Stimulated activated CD8-positive, alpha-beta memory T cell treated with anti-CD3 and anti-CD28 coated beads, Interleukin-4, amount 100 ng/mL, for 1 hour (primary cell): ENCODE results near the gene PAK4.
"Not testable (repeated sequence)": the region's sequence is repeated elsewhere in the genome, so short reads cannot be mapped to it uniquely, and the experiment has no call there.

Source experiments
- DNase-seq, 2 donors: peaks; one replicate each; pipeline ENCODE4 v3.0.0-alpha.2; 2020; ENCODE audit warnings: low read depth in 2 of 2, low spot score in 1 of 2

Gene PAK4

DNA sequence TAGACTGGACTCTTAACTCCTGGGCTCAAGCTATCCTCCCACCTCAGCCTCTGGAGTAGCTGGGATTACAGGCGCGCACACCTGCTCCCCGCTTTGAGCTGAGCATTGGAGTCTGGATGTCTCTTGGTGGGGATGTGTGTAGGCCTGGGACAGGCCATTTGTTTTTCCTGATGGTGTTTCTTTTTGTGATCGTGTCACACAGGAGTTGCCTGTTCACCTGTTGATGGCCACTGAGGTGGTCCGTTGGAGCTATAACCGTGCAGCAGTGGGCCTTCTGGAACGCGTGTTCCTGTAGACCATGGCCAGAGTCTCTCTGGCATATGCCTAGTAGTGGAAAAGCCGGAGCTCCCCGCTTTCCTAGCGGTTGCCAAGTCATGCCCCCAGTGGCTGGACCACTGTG lies 3.5 kb downstream of the PAK4 start:
- DNase-seq: no peak

DNA sequence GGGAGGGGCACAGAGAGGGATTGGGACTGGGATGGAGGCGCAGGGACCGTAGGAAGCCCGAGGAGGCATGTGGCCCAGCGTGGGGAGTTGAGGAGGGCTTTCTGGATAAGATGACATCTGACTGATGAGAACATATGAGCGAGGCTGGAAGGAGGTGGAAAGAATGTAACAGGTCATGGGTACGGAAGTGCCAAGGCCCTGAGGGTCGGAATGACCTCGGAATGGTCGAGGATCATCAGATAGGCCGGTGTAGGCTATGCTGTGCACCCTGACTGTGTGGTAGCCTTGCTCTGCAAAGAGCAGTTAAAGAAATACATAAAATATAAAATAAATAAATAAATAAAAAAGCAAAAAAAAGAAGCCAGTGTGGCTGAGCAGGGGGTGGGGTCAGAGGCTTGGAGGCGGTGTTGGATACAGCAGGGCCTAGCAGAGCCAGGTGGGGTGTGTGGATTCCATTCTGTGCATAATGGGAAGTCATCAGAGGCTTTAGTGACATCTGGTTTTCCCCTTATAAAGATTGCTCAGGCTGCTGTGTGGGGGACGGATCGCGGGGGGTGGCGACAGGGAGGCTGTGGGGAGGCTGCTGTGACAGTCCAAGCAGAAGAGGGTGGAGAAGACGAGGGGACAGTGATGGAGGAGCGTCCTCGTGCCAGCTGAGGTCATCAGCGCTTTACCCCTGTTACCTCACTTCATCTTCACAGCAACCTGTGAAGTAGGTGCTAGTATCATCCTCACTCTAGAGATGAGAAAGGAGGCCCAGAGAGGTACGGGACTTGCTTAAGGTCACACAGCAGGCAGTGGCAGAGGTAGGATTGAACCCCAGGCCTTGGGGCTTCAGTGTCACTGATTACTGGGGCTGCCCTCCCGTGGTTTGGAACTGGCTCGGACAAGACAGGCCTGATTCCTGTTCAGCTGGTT lies 5.0 kb downstream of the PAK4 start:
- no peak for DNase-seq

DNA sequence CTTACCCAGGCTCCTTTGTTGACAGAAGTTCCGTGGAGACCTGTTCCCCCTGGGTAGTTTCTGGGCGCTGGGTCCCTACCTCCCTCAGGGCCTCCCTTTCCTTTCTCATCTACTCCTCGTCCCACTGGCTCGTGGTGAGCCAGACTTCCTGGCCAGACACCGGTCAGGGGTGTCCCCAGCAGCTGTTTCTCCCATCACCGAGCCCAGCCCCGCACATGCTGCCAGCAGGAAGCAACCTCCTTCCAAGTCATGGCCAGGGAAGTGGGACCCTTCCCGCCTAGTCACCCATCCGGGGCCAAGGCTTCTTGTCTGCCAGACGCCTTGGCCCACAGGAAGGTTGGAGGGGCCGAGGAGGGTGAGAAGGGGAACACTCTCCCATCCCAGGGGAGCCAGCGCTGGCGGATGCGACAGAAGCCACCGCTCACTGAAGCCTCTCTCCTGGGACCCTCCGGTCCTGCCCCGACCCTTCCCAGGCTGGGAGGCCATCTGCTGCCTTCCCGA lies 5.7 kb downstream of the PAK4 start:
- DNase-seq: no peak

DNA sequence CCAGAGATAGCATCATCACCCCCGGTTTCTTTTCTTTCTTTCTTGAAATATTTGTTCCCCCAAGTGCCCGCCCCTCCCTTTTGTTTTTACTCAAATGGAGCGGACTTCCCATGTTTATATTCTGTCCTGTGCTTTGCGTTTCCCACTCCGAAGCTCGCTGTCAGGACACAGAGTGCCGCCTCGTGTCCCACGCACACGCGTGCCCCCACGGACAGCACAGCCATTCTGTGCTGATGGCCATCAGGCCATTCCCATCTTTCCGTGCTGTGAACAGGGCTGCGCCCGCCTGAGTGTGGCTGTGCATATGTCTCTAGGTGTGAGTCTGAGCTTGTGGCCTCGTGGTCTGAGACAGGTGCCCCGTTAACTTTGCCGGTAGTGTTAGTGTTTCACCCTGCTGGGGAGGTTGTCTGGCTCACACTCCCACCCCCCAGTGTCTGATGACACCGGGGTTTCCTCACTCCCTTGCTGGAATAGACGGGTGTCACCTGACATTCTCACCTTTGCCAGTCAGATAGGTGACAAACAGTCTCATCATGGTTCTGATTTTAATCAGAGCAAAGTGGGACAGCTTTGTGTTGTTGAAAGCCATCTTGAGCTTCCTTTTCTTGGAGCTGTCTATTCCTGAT lies 6.9 kb downstream of the PAK4 start:
- no peak for DNase-seq

DNA sequence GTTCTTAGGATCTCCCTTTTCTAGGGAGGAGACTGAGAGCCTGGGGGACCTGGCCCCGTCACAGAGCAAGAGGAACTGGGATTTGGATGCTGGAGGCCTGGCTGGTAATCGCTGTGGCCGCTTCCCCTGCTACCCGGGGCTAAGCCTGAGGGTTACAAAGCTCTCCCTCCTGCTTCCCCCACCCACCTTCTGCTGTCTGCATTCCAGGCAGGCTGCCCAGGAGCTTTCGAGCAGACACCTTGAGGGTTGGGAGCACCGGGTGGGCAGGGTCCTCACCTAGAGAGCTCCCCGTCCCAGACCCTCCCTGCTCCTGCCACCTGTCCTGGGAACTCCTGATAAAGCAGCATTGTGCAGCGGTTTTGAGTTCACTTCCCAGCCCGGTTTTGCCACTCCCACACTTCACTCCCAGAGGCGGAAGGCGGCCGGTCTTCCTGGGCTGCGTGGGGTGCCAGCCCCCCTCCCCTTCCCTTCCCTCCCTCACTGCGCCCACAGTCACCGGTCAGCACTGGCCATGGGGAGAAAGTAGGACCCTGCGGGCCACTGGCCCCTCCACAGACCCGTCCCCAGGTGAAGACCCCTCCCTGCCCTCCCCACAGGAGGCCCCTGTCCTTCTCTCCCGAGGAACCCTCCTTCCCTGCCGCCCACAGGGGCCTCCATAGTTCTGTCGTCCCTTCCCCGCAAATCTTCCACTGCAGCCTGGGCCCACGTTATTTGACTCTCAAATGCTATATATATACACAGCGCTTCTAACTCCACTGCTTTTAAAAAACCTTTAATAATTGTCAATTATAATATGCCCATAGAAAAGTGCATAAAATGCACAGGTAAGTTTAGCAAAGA lies 8.1 kb downstream of the PAK4 start:
- no peak for DNase-seq

DNA sequence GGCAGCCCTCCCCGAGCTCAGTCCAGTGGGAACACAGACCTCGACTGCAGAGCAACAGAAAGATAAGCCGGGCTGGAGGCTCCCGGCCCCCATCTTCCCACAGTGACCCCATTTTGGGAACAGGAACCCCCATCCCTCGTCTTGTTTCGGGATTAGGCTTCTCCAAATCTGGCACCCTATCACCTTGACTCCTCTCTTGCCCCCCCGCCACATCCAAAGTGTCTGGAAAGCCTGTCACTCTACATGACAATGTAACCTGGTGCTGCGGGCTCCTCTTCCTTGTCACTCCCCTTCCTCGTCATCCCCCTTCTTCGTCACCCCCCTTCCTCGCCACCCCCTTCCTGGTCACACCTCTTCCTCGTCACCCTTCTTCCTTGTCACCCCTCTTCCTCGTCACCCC lies 10.1 kb downstream of the PAK4 start:
- no peak for DNase-seq

DNA sequence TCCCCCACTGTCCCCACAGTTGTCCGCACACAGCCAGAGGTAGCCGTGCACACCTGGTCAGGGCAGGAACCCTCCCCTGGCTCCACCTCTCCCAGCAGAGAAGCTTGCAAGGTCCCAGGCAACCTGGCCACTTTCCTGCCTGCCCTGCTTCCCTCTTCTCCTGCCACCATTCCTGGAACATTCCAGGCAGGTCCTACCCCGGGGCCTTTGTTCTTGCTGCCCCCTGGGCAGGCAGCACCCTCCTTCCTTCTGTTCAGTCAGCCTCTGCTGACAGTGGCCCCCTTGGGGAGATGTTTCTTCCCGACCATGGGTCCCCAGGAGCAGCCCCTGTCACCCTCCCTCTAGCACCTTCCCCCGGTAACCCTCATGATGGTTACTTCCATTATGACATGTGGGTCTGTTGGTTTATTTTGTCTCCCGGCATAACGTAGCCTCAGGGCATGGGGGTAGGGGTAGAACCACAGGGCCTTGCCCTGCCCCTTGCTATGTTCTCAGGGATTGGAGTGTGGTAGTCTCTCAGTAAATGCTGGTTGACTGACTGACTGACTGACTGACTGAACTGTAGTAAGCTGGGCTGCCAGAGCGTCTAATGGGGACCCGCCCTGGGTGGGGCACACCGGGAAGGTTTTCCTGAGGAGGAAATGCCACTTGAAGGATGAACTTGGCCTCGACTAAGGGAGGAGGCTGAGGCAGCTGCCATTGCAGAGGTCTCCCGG lies 10.8 kb downstream of the PAK4 start:
- DNase-seq: no peak

DNA sequence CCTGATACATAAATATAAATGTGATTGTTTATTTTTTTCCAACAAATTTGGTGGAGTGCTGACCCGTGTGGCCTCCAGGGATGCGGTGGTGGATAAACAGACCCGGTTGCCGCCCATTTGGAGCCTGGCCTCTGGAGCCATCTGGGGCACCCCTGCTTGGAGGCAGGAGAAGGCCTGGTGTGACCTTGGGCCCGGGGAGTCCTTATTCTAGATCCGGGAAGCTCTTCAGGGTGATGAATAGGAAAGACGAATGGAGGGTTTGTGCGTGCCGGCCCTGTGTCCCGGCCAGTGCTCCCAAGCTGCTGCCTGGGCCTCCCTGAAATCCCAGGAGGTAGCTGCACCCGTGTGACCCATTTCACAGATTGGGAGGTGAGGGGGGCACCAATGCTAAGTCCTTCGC lies 11.5 kb downstream of the PAK4 start:
- no peak for DNase-seq

DNA sequence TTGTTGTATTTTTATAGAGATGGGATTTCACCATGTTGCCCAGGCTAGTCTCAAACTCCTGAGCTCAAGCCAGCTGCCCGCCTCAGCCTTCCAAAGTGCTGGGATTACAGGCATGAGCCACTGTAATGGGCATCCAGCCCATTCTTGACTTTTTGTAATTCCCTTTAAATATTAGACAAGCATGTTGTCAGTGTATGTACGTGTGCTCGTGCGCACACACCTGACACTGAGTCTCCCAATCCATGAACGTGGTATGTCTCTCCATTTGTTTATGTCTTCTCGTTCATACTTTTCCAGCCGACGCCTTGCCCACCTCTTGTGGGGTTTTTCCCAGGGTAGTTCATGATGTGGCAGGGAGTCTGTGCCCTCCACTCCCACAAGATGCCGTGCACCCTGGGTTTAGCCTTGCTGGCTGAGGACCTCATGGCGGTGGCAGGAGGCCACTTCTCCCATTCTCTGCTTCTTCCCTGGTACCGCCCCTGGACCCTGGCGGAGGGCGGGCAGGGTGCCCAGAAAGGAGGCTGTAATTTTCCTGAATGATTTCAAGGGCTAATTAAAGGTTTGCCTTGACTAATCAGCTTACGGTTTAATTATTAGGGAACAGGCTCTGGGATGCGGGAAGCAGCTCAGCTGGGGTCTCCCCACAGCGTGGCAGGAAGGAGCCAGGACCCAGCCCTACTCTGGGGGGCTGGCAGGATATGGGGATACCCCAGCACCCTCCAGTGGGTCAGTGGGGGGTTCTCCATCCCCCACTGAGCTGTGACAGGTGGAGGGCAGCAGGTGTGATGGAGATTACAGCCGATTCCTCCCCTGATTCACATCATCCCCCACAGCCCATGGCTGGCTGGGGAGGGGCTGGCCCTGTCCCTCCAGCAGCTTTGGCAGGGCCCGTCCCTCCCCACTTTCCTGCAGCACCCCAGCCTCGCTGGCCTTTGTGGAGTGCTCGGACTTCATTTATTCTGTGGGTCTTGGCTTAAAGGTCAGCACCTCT lies 12.9 kb downstream of the PAK4 start:
- DNase-seq: no peak

DNA sequence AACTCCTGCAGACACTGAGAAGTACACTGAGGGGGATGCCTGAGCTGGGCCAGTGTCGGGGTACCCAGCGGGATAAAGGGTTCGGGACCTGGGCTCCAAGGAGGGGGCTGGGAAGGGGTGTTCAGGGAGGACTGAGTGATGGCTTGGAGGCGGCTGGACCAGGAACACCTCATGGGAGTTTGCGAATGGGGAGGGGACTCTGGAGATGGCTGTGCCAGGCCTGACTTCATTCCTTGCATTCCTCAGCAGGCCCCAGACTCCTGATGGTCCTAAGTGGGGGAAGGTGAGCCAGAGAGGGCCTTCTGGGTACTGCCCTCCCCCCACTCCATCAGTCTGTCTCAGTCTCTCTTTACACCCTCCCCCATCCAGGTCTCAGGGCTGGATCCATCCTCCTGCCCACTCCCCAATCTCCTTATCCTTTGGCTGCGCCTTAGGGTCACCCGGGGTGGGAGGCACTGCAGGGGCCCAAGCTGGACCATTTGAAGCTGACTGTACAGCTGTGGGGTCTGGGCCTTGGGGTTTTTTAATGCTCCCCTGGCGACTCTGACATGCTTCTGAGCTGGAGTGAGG lies 13.8 kb downstream of the PAK4 start:
- no peak for DNase-seq

DNA sequence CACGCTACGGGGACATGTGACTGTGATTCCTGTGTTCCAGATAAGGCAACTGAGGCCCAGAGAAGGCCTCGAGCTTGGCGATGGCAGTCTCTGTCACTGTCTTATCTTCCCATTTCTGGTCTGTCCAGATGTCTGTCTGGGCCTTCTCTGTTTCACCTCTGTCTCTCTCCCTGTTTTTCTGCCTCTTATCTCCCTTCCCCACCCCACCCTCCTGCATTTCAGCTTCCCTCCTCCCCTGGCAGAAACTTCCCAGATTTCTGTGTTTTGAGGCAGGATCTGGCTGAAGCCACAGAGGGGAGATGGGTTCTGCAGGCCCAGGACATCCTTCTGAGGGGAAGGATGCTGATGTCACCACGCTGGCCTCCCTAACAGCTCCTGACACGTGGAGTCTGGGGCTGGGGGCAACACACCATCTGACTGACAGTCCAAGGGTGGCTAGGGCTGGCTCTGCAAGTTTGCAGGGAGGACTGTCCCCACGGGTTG lies 14.4 kb downstream of the PAK4 start:
- no peak for DNase-seq

DNA sequence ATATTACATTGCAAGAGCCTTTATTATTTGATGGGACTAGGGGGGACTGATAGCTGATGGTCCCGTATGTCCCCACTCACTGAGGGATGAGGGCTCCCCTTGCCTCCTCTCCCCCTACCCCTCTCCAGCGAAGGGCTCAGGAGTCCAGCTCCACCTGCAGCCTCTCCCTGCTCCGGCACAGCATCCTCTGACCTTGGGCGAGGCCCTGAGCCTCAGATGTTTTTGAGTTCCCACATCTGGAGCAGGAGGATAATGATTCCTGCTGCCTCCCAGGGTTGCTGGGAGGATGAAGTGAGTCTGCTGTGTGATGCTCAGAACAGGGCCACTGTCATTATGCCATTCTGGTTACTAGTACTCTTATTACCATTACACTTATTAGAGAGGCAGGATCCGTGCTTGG lies 15.0 kb downstream of the PAK4 start:
- DNase-seq: no peak

DNA sequence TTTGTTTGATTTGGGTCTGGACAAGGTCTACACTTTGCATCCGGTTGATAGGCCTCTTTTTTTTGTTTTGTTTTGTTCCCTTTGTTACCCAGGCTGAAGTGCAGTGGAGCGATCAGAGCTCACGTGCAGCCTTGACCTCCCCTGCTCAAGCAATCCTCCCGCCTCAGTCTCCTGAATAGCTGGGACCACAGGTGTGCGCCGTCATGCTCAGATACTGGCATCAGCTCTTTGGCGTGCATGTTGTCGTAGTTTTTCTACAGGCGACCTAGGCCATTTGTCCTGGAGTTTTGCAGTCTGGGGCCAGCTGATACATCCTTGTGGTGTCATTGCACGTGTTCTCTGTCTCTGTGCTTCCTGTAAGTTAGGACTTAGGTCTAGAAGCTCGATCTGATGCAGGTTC lies 16.3 kb downstream of the PAK4 start:
- DNase-seq: no peak

DNA sequence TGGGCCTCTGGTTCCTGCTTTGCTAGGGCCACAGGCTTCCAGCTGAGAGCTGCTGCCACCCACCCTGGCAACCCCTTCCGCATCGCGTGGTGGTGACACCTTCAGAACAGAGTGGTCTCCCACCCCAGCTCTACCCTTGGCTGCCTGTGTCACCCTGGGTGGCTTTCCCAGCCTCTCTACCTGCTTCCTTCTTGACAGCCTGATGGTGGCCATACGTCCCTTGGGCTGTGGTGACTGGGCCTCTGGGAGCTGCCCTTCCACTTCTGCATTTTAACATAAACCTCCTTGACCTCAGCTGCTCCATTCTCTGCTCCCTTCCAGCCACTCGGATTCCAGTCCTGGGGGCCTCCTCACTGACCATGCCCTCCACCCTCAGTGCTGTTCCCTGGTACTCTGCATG lies 17.0 kb downstream of the PAK4 start:
- DNase-seq: no peak

DNA sequence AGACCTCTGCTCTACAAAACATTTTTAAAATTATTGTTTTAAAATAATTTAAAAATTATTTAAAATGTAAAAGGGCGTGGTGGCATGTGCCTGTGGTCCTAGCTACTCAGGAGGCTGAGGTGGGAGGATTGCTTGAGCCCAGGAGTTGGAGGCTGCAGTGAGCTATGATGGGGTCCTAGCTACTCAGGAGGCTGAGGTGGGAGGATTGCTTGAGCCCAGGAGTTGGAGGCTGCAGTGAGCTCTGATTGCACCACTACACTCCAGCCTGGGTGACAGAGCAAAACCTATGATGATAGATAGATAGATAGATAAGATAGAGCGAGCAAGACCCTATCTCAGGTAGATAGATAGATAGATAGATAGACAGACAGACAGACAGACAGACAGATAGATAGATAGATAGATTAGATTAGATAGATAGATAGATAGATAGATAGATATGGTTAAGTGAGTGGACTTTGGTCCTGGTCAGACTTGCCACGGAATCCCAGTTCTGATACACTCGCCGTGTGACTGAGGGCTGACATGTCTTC lies 18.2 kb downstream of the PAK4 start:
- DNase-seq: not testable (repeated sequence)

DNA sequence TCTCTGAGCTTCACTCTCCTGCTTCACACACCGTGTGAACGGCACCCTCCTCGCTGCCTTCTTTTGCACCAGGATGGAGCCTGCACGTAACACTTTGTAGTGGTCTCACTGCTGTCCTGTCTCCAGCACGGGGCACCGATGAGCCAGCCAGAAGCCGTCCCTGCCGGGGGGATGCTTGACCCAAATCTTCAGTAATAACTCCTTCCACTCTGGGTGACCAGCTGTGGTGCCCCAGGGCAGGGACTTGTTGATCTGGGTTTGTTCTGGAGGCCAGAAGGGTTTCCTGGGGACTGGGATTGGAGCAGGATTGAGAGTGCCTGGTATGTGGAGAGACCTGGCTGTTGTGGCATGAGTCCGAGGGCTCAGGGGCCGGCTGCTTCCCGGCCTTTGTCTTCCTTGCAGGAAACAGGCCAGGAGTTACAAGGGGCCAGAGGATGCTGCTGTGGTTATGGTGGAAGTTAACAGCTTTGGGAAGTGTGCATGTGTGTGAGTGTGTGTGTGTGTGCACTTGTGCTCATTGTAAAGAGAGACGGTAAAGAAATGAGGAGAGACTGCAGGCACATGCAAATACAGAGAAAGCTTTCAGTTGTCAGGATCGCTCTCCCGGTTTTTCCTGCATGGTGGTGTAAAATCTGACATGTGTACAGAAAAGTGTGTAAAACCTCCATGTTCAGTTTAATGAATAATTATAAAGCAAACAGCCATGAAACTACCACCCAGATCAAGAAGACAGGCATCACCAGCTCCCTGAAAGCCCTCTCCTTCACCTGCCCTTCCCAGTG lies 18.9 kb downstream of the PAK4 start:
- DNase-seq: no peak

DNA sequence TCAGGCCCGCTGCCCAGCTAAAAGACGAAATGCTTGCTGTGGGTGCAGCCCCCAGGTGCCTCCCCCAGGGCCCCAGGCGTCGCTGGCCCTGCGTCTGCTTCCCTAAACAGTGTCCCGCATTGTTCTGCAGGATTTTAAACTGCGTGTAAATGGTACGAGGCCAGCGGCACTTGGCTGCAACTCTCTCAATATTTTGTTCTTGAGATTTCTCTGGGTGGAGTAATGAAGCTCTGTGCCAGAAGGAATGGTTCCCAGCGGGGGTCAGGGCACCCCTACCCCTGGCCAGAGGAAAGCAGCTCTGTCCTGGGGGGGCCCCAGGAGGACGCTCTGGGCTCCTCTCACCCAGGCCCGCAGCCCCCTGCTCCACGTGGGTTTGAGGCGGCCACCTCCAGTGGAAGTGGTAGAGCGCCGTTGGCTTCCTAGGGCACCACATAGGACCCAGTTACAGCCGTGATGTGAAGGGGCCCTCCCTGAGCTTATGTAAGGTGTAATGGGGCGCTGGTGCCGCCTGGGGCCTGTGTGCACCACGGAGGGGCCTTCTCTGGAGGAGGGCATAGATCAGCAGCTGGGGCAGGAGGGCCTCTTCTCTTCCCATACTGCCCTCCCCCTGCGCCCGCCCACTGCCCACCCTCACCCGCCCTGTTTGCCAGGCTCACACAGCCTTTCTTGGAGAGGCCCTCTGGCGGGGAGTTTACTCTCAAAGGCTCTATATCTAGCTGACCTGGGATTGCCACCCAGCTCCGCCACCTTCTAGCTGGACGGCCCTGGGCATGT lies 19.8 kb downstream of the PAK4 start:
- DNase-seq: no peak

DNA sequence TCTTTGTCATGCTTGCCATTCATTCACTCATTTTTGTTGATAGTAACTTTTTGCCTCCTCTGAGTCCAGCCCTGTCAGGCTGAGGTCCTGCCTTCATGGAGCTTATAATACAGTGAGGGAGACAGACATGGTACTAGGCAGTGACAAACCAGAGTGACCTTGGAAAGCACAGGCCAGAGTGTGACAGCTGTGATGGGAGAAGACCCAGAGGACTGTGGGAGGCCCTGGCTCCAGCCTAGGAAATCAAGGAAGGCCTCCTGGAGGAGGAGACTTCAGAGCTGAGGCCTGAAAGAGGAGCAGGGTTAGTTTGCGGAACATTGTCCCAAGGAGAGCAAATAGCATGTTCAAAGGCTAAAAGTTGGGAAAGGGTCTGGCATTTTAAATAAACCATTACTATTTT lies 20.5 kb downstream of the PAK4 start:
- DNase-seq: no peak
